Measurements from ENCODE around the gene EDAR.

- TF ChIP-seq YY1 (IDR thresholded peaks at IDR 0.05; ENCODE audit: low read depth) (no peak), TEAD4 (IDR thresholded peaks at IDR 0.05) (no peak), FOXM1 (IDR thresholded peaks at IDR 0.05; ENCODE audit: borderline replicate concordance, low read depth) (no peak), TCF12 (IDR thresholded peaks at IDR 0.05; ENCODE audit: low read depth) (no peak), REST (IDR thresholded peaks at IDR 0.05; ENCODE audit: low read depth) (no peak), EP300 (IDR thresholded peaks at IDR 0.05; ENCODE audit: borderline replicate concordance) (no peak), RAD21 (IDR thresholded peaks at IDR 0.05; ENCODE audit: low read depth) (no peak), USF1 (IDR thresholded peaks at IDR 0.05) (no peak), TAF1 (IDR thresholded peaks at IDR 0.05; ENCODE audit: low read depth) (no peak), MAX (IDR thresholded peaks at IDR 0.05) (no peak), CEBPB (IDR thresholded peaks at IDR 0.05) (no peak), NFIC (IDR thresholded peaks at IDR 0.05) (no peak)
Observed at GRCh38 chr2:108858894-108859293, 130.1 kb downstream of the EDAR start.

All from Ishikawa (cell line).